ENCODE data around the gene ACP4. TPM values are rescaled to one million over a fixed set of nuclear protein-coding genes. Genes with fewer than 3 reads are reported as not detected.
"Not testable (repeated sequence)": the region's sequence is repeated elsewhere in the genome, so short reads cannot be mapped to it uniquely, and the experiment has no call there.

ACP4 gene
- total and polyA plus RNA-seq, 4 donors = not detected

GRCh38 chr19:50770164-50770563 is 20.1 kb upstream of the ACP4 start, which contains the start of gene GPR32:
Gene GPR32 (plus strand): TSS chr19:50770464. CDS start chr19:50770601, 137 bp downstream.
- H3K9me3 ChIP-seq (ENCODE audit: control insufficient read depth, low read length); H3K36me3 ChIP-seq (ENCODE audit: control insufficient read depth in 1 of 2, insufficient read depth in 2 of 2, low read length in 1 of 2); H3K27me3 ChIP-seq (ENCODE audit: control insufficient read depth in 1 of 2, insufficient read depth in 2 of 2, low read length in 1 of 2); H3K27ac ChIP-seq (ENCODE audit: low read depth in 1 of 2, low read length in 2 of 2); ATAC-seq (ENCODE audit: low FRiP score); H3K4me1 ChIP-seq (ENCODE audit: control insufficient read depth in 1 of 2, insufficient read depth in 2 of 2, low read length in 2 of 2); intact Hi-C loops (cut with DNase I); H3K4me3 ChIP-seq (ENCODE audit: low read length in 2 of 2); DNase-seq: not testable (repeated sequence)
- 69 to 80% methylated on average over 2 of the region's 2 CpGs for WGBS, 2 donors

GRCh38 chr19:50770888-50771287 is 19.3 kb upstream of the ACP4 start:
- Histone ChIP-seq H3K4me1 (ENCODE audit: control insufficient read depth in 1 of 2, insufficient read depth in 2 of 2, low read length in 2 of 2) (no peaks in the 10 kb centered on the region), H3K4me3 (ENCODE audit: low read length in 2 of 2) (no peak overlapping the region), H3K27ac (ENCODE audit: low read depth in 1 of 2, low read length in 2 of 2) (no peak overlapping the region), H3K27me3 (ENCODE audit: control insufficient read depth in 1 of 2, insufficient read depth in 2 of 2, low read length in 1 of 2) (no peaks in the 10 kb centered on the region), H3K36me3 (ENCODE audit: control insufficient read depth in 1 of 2, insufficient read depth in 2 of 2, low read length in 1 of 2) (no peaks in the 10 kb centered on the region), H3K9me3 (ENCODE audit: control insufficient read depth, low read length) (peaks cover 2% of the 10 kb centered on the region)
- ATAC-seq (ENCODE audit: low FRiP score) (no peak), DNase-seq (no peak)
- intact Hi-C loops (cut with DNase I) = no loop called here
- WGBS, 2 donors = 80 to 82% methylated on average over 13 of the region's 13 CpGs

GRCh38 chr19:50772476-50772875 is 17.7 kb upstream of the ACP4 start:
- no peak for ATAC-seq (ENCODE audit: low FRiP score)
- Histone ChIP-seq H3K27me3 (ENCODE audit: control insufficient read depth in 1 of 2, insufficient read depth in 2 of 2, low read length in 1 of 2) (no peaks in the 10 kb centered on the region), H3K4me1 (ENCODE audit: control insufficient read depth in 1 of 2, insufficient read depth in 2 of 2, low read length in 2 of 2) (no peaks in the 10 kb centered on the region), H3K4me3 (ENCODE audit: low read length in 2 of 2) (no peak overlapping the region), H3K9me3 (ENCODE audit: control insufficient read depth, low read length) (peaks cover 2% of the 10 kb centered on the region), H3K36me3 (ENCODE audit: control insufficient read depth in 1 of 2, insufficient read depth in 2 of 2, low read length in 1 of 2) (no peaks in the 10 kb centered on the region), H3K27ac (ENCODE audit: low read depth in 1 of 2, low read length in 2 of 2) (no peak overlapping the region)
- intact Hi-C loops (cut with DNase I) = no loop called here
- WGBS, 2 donors = 44 to 65% methylated on average over 2 of the region's 2 CpGs
- no peak for DNase-seq

GRCh38 chr19:50772912-50773311 is 17.3 kb upstream of the ACP4 start:
- WGBS, 2 donors = 83 to 87% methylated on average over 3 of the region's 3 CpGs

GRCh38 chr19:50773454-50773853 is 16.8 kb upstream of the ACP4 start:
- H3K27ac ChIP-seq (ENCODE audit: low read depth in 1 of 2, low read length in 2 of 2); H3K4me1 ChIP-seq (ENCODE audit: control insufficient read depth in 1 of 2, insufficient read depth in 2 of 2, low read length in 2 of 2); ATAC-seq (ENCODE audit: low FRiP score); DNase-seq; H3K36me3 ChIP-seq (ENCODE audit: control insufficient read depth in 1 of 2, insufficient read depth in 2 of 2, low read length in 1 of 2); intact Hi-C loops (cut with DNase I); H3K27me3 ChIP-seq (ENCODE audit: control insufficient read depth in 1 of 2, insufficient read depth in 2 of 2, low read length in 1 of 2); H3K4me3 ChIP-seq (ENCODE audit: low read length in 2 of 2); H3K9me3 ChIP-seq (ENCODE audit: control insufficient read depth, low read length): not testable (repeated sequence)
- 53 to 55% methylated on average over 7 of the region's 7 CpGs for WGBS, 2 donors

More at GRCh38 chr19:50772912-50773311, 17.3 kb upstream of the ACP4 start:
- DNase-seq; H3K9me3 ChIP-seq (ENCODE audit: control insufficient read depth, low read length); H3K27me3 ChIP-seq (ENCODE audit: control insufficient read depth in 1 of 2, insufficient read depth in 2 of 2, low read length in 1 of 2); H3K27ac ChIP-seq (ENCODE audit: low read depth in 1 of 2, low read length in 2 of 2); intact Hi-C loops (cut with DNase I); H3K36me3 ChIP-seq (ENCODE audit: control insufficient read depth in 1 of 2, insufficient read depth in 2 of 2, low read length in 1 of 2); H3K4me1 ChIP-seq (ENCODE audit: control insufficient read depth in 1 of 2, insufficient read depth in 2 of 2, low read length in 2 of 2); H3K4me3 ChIP-seq (ENCODE audit: low read length in 2 of 2); ATAC-seq (ENCODE audit: low FRiP score): not testable (repeated sequence)

GRCh38 chr19:50776131-50776530 is 14.1 kb upstream of the ACP4 start:
- no peak overlapping the region for H3K27ac ChIP-seq (ENCODE audit: low read depth in 1 of 2, low read length in 2 of 2)
- no peaks in the 10 kb centered on the region for H3K4me1 ChIP-seq (ENCODE audit: control insufficient read depth in 1 of 2, insufficient read depth in 2 of 2, low read length in 2 of 2)
- WGBS, 2 donors = 64 to 81% methylated on average over 5 of the region's 5 CpGs
- peaks cover 2% of the 10 kb centered on the region for H3K9me3 ChIP-seq (ENCODE audit: control insufficient read depth, low read length)
- no peaks in the 10 kb centered on the region for H3K36me3 ChIP-seq (ENCODE audit: control insufficient read depth in 1 of 2, insufficient read depth in 2 of 2, low read length in 1 of 2)
- intact Hi-C loops (cut with DNase I) = no loop called here
- DNase-seq (no peak), ATAC-seq (ENCODE audit: low FRiP score) (no peak)
- no peak overlapping the region for H3K4me3 ChIP-seq (ENCODE audit: low read length in 2 of 2)
- no peaks in the 10 kb centered on the region for H3K27me3 ChIP-seq (ENCODE audit: control insufficient read depth in 1 of 2, insufficient read depth in 2 of 2, low read length in 1 of 2)

- Histone ChIP-seq H3K9me3 (ENCODE audit: control insufficient read depth, low read length) (peaks cover 2% of the 10 kb centered on the region), H3K4me1 (ENCODE audit: control insufficient read depth in 1 of 2, insufficient read depth in 2 of 2, low read length in 2 of 2) (no peaks in the 10 kb centered on the region), H3K27me3 (ENCODE audit: control insufficient read depth in 1 of 2, insufficient read depth in 2 of 2, low read length in 1 of 2) (no peaks in the 10 kb centered on the region), H3K27ac (ENCODE audit: low read depth in 1 of 2, low read length in 2 of 2) (no peak overlapping the region), H3K4me3 (ENCODE audit: low read length in 2 of 2) (no peak overlapping the region), H3K36me3 (ENCODE audit: control insufficient read depth in 1 of 2, insufficient read depth in 2 of 2, low read length in 1 of 2) (no peaks in the 10 kb centered on the region)
- DNase-seq (no peak), ATAC-seq (ENCODE audit: low FRiP score) (no peak)
- intact Hi-C loops (cut with DNase I) = no loop called here
- 47 to 48% methylated on average over 4 of the region's 4 CpGs for WGBS, 2 donors
Measured at GRCh38 chr19:50777261-50777660, 13.0 kb upstream of the ACP4 start.

GRCh38 chr19:50777830-50778303 is 12.3 kb upstream of the ACP4 start:
- no peaks in the 10 kb centered on the region for H3K27me3 ChIP-seq (ENCODE audit: control insufficient read depth in 1 of 2, insufficient read depth in 2 of 2, low read length in 1 of 2)
- ATAC-seq (ENCODE audit: low FRiP score) (no peak), DNase-seq (no peak)
- intact Hi-C loops (cut with DNase I) = no loop called here
- no peak overlapping the region for H3K4me3 ChIP-seq (ENCODE audit: low read length in 2 of 2)
- H3K9me3 ChIP-seq (ENCODE audit: control insufficient read depth, low read length) = no peaks in the 10 kb centered on the region
- H3K27ac ChIP-seq (ENCODE audit: low read depth in 1 of 2, low read length in 2 of 2) = no peak overlapping the region
- no peaks in the 10 kb centered on the region for H3K4me1 ChIP-seq (ENCODE audit: control insufficient read depth in 1 of 2, insufficient read depth in 2 of 2, low read length in 2 of 2)
- WGBS, 2 donors = 1% methylated on average over 30 of the region's 30 CpGs
- H3K36me3 ChIP-seq (ENCODE audit: control insufficient read depth in 1 of 2, insufficient read depth in 2 of 2, low read length in 1 of 2) = no peaks in the 10 kb centered on the region

- no peak overlapping the region for H3K4me3 ChIP-seq (ENCODE audit: low read length in 2 of 2)
- DNase-seq (no peak), ATAC-seq (ENCODE audit: low FRiP score) (no peak)
- H3K9me3 ChIP-seq (ENCODE audit: control insufficient read depth, low read length) = no peaks in the 10 kb centered on the region
- intact Hi-C loops (cut with DNase I) = no loop called here
- no peaks in the 10 kb centered on the region for H3K4me1 ChIP-seq (ENCODE audit: control insufficient read depth in 1 of 2, insufficient read depth in 2 of 2, low read length in 2 of 2)
- H3K27me3 ChIP-seq (ENCODE audit: control insufficient read depth in 1 of 2, insufficient read depth in 2 of 2, low read length in 1 of 2) = no peaks in the 10 kb centered on the region
- WGBS, 2 donors = 48 to 57% methylated on average over 7 of the region's 7 CpGs
- no peaks in the 10 kb centered on the region for H3K36me3 ChIP-seq (ENCODE audit: control insufficient read depth in 1 of 2, insufficient read depth in 2 of 2, low read length in 1 of 2)
- H3K27ac ChIP-seq (ENCODE audit: low read depth in 1 of 2, low read length in 2 of 2) = no peak overlapping the region
Measured at GRCh38 chr19:50778906-50779430, 11.2 kb upstream of the ACP4 start.
